Lung (tissue), 12 donors: ENCODE results near the gene RPL28. TPM values are rescaled to one million over a fixed set of nuclear protein-coding genes. Genes with fewer than 3 reads are reported as not detected.
"Not testable (repeated sequence)": the region's sequence is repeated elsewhere in the genome, so short reads cannot be mapped to it uniquely, and the experiment has no call there.

Source experiments
- ATAC-seq: fragments of 200-7000 bp; cut with Tn5 transposase; one replicate; pipeline ENCODE4 v1.9.1; 2020; ENCODE audit warnings: moderate number of reproducible peaks; ENCODE audit not compliant: insufficient read depth, low FRiP score
- DNase-seq, 3 donors: peaks; one replicate each; pipeline ENCODE4 v3.0.0-alpha.2; 2013 to 2017
- H3K27ac ChIP-seq, 2 donors: one replicate each; pipeline ENCODE4 v1.5.1; 2013; ENCODE audit warnings: mild to moderate bottlenecking in 2 of 2, moderate library complexity in 2 of 2, control low read depth in 1 of 2, inconsistent platforms in 1 of 2, low read depth in 1 of 2, low read length in 1 of 2
- H3K27me3 ChIP-seq, 3 donors: one replicate each; pipeline ENCODE4 v1.5.1; 2013; ENCODE audit warnings: low read length in 2 of 3; ENCODE audit not compliant: control insufficient read depth in 3 of 3, insufficient read depth in 3 of 3
- H3K36me3 ChIP-seq, 4 donors: one replicate each; pipeline ENCODE4 v1.5.1; 2013; ENCODE audit warnings: low read length in 4 of 4, mild to moderate bottlenecking in 1 of 4, moderate library complexity in 1 of 4; ENCODE audit not compliant: control insufficient read depth in 4 of 4, insufficient read depth in 4 of 4
- H3K4me1 ChIP-seq, 5 donors: one replicate each; pipeline ENCODE4 v1.5.1; 2013; ENCODE audit warnings: low read length in 5 of 5, mild to moderate bottlenecking in 2 of 5, moderate library complexity in 1 of 5; ENCODE audit not compliant: control insufficient read depth in 5 of 5, insufficient read depth in 5 of 5
- H3K4me3 ChIP-seq: one replicate; pipeline ENCODE4 v1.5.1; 2013; ENCODE audit warnings: mild to moderate bottlenecking, control low read depth, moderate library complexity
- H3K9ac ChIP-seq, 2 donors: one replicate each; pipeline ENCODE4 v1.5.1; 2013; ENCODE audit warnings: low read length in 2 of 2, control low read depth in 1 of 2; ENCODE audit not compliant: insufficient read depth in 1 of 2
- H3K9me3 ChIP-seq, 4 donors: one replicate each; pipeline ENCODE4 v1.5.1; 2013; ENCODE audit warnings: low read length in 3 of 4, mild to moderate bottlenecking in 1 of 4, moderate library complexity in 1 of 4; ENCODE audit not compliant: control insufficient read depth in 4 of 4, insufficient read depth in 3 of 4
- CTCF ChIP-seq: IDR thresholded peaks from 2 replicates; pipeline ENCODE4 v1.5.1; 2012; ENCODE audit warnings: mild to moderate bottlenecking; ENCODE audit errors: control extremely low read depth, extremely low read depth
- WGBS, 2 donors: extraction: QIAGEN DNeasy Blood & Tissue Kit; methylation state at CpG; one replicate each; pipeline ENCODE4 v1.1.7; 2013; 5-methylcytosine and 5-hydroxymethylcytosine counted together
- polyA plus RNA-seq, 2 donors: library from polyadenylated mRNA; stranded (reverse); fragments of 200-250 nt; gene quantifications; one replicate each; pipeline ENCODE4 v1.2.1, GENCODE V29; 2013
- total RNA-seq, 2 donors: library from RNA; depleted of rRNA in 1 of 2; stranded (reverse); fragments of >200 nt in 1 of 2; gene quantifications; one replicate each; pipeline ENCODE4 v1.2.1, GENCODE V29; 2014 to 2021
- donor health status: control.
- donor health status: control.
- donor health status: Bipolar disorder and iron deficiency.
- donor health status: healthy.
- donor health status: DM: yes; HTN: yes; CAD: no.

RPL28 gene
- total and polyA plus RNA-seq, 4 donors = 272 to 3,086 (median 1,601) TPM

GRCh38 chr19:55418185-55418584 is 32.5 kb downstream of the RPL28 start:
- Histone ChIP-seq H3K4me1 (no peaks in the 10 kb centered on the region), H3K27me3 (no peaks in the 10 kb centered on the region), H3K9ac (no peak overlapping the region), H3K4me3 (no peak overlapping the region), H3K9me3 (peaks cover 0 to 2% (median 0%) of the 10 kb centered on the region in 4 donors), H3K36me3 (no peaks in the 10 kb centered on the region), H3K27ac (no peak overlapping the region)
- peak; percentile 72 for TF ChIP-seq CTCF
- ATAC-seq = peak; percentile 41
- DNase-seq = peak; percentile 79 to 88 (median 83)
- WGBS, 2 donors = 18 to 23% methylated on average over 7 of the region's 7 CpGs

GRCh38 chr19:55419103-55419502 is 33.4 kb downstream of the RPL28 start:
- DNase-seq = no peak

GRCh38 chr19:55419624-55420236 is 34.0 kb downstream of the RPL28 start:
- ATAC-seq = no peak
- Histone ChIP-seq H3K36me3 (no peaks in the 10 kb centered on the region), H3K4me3 (no peak overlapping the region), H3K9ac (no peak overlapping the region), H3K27ac (no peak overlapping the region), H3K27me3 (no peaks in the 10 kb centered on the region), H3K4me1 (no peaks in the 10 kb centered on the region), H3K9me3 (peaks cover 0 to 8% (median 0%) of the 10 kb centered on the region in 4 donors)
- no peak for TF ChIP-seq CTCF
- WGBS, 2 donors = 64 to 79% methylated on average over 5 of the region's 5 CpGs
- no peak for DNase-seq

More at GRCh38 chr19:55419103-55419502, 33.4 kb downstream of the RPL28 start:
- WGBS, 2 donors = 54 to 70% methylated on average over 5 of the region's 5 CpGs
- no peak for TF ChIP-seq CTCF
- Histone ChIP-seq H3K27ac (no peak overlapping the region), H3K4me3 (no peak overlapping the region), H3K4me1 (no peaks in the 10 kb centered on the region), H3K36me3 (no peaks in the 10 kb centered on the region), H3K9me3 (peaks cover 0 to 6% (median 0%) of the 10 kb centered on the region in 4 donors), H3K27me3 (no peaks in the 10 kb centered on the region), H3K9ac (no peak overlapping the region)
- no peak for ATAC-seq

GRCh38 chr19:55421281-55421680 is 35.5 kb downstream of the RPL28 start:
- not testable (repeated sequence) for H3K27ac ChIP-seq, ATAC-seq, DNase-seq, H3K4me1 ChIP-seq, H3K36me3 ChIP-seq, H3K9me3 ChIP-seq, H3K27me3 ChIP-seq, H3K4me3 ChIP-seq, H3K9ac ChIP-seq
- WGBS, 2 donors = 23 to 40% methylated on average over 4 of the region's 4 CpGs
